H1 (cell line): ENCODE data around the gene MBP. TPM values are rescaled to one million over a fixed set of nuclear protein-coding genes. Genes with fewer than 3 reads are reported as not detected.

Experiments used
- CTCF ChIA-PET: fragments of 300-600 bp; sonication (Branson Sonifier 250); formaldehyde crosslinking; loops from one replicate; lab custom pipeline; 2021; ENCODE audit not compliant: partially characterized antibody; lab: Charles Lee
- POLR2A ChIA-PET: fragments of 300-600 bp; sonication (Branson Sonifier 250); formaldehyde crosslinking; loops from one replicate; lab custom pipeline; 2021; ENCODE audit warnings: inconsistent platforms; ENCODE audit not compliant: partially characterized antibody; lab: Charles Lee
- DNase-seq, 2 experiments: peaks; one replicate each; pipeline versions ENCODE4 v3.0.0 to v3.0.0-alpha.2; 2010 to 2022; ENCODE audit warnings: low spot score in 2 of 2, low read depth in 1 of 2, mixed read lengths in 1 of 2
- FAIRE-seq: peaks from 2 replicates; lab custom pipeline; 2011; peaks lifted over from hg19 to GRCh38; lab: Jason Lieb, UNC
- H2AFZ ChIP-seq: 2 replicates; pipeline ENCODE4 v1.8.1; 2012; ENCODE audit warnings: low read length, inconsistent platforms
- H2AK5ac ChIP-seq: 2 replicates; pipeline ENCODE4 v1.6.1; 2013; ENCODE audit warnings: low read depth, low read length
- H2BK120ac ChIP-seq: replicated peaks from 2 replicates; pipeline ENCODE3; 2013; ENCODE audit warnings: low read depth, low read length, inconsistent platforms
- H2BK12ac ChIP-seq: 2 replicates; pipeline ENCODE4 v1.6.1; 2013; ENCODE audit warnings: low read depth, low read length
- H2BK15ac ChIP-seq: 2 replicates; pipeline ENCODE4 v1.6.1; 2013; ENCODE audit warnings: low read length
- H2BK20ac ChIP-seq: 2 replicates; pipeline ENCODE4 v1.6.1; 2013; ENCODE audit warnings: low read length
- H2BK5ac ChIP-seq: 2 replicates; pipeline ENCODE4 v1.6.1; 2013; ENCODE audit warnings: low read depth, low read length
- H3K14ac ChIP-seq: 2 replicates; pipeline ENCODE4 v1.6.1; 2013; ENCODE audit warnings: inconsistent platforms; ENCODE audit not compliant: insufficient read length
- H3K18ac ChIP-seq: 2 replicates; pipeline ENCODE4 v1.6.1; 2013; ENCODE audit warnings: low read length; ENCODE audit errors: extremely low read depth
- H3K23ac ChIP-seq: 2 replicates; pipeline ENCODE4 v1.6.1; 2013; ENCODE audit warnings: inconsistent platforms; ENCODE audit not compliant: insufficient read length
- H3K23me2 ChIP-seq: 2 replicates; pipeline ENCODE4 v1.6.1; 2013; ENCODE audit warnings: low read depth, low read length
- H3K27ac ChIP-seq: 2 replicates; pipeline ENCODE4 v1.6.1; 2011; ENCODE audit warnings: low read depth, low read length, inconsistent platforms
- H3K27me3 ChIP-seq, 4 experiments: replicated peaks in 1 of 4; 1 replicate in 1 of 4; 2 replicates in 3 of 4; pipeline versions ENCODE4 v1.6.1 to v1.8.1; 2011 to 2013; ENCODE audit warnings: low read length in 3 of 4, mild to moderate bottlenecking in 3 of 4, inconsistent platforms in 2 of 4, mixed read lengths in 2 of 4, moderate library complexity in 1 of 4; ENCODE audit not compliant: control insufficient read depth in 3 of 4, insufficient read depth in 3 of 4; ENCODE audit errors: extremely low read depth in 1 of 4
- H3K36me3 ChIP-seq, 4 experiments: 2 replicates each; pipeline versions ENCODE4 v1.6.1 to v1.8.1; 2011 to 2013; ENCODE audit warnings: mild to moderate bottlenecking in 4 of 4, low read length in 3 of 4, moderate library complexity in 2 of 4, control low read depth in 1 of 4, inconsistent platforms in 1 of 4; ENCODE audit not compliant: insufficient read depth in 4 of 4, control insufficient read depth in 2 of 4
- H3K4ac ChIP-seq: replicated peaks from 2 replicates; pipeline ENCODE3; 2013; ENCODE audit warnings: low read length, low read depth, mixed read lengths, inconsistent platforms; ENCODE audit not compliant: insufficient read length
- H3K4me1 ChIP-seq, 4 experiments: replicated peaks in 1 of 4; 1 replicate in 1 of 4; 2 replicates in 3 of 4; pipeline versions ENCODE4 v1.6.1 to v1.8.1; 2011 to 2013; ENCODE audit warnings: low read length in 3 of 4, inconsistent platforms in 2 of 4, mixed read lengths in 1 of 4; ENCODE audit not compliant: insufficient read depth in 4 of 4, control insufficient read depth in 3 of 4
- H3K4me2 ChIP-seq, 2 experiments: 2 replicates each; pipeline versions ENCODE4 v1.6.1 to v1.8.1; 2011 to 2013; ENCODE audit warnings: low read depth in 2 of 2, low read length in 2 of 2, control low read depth in 1 of 2, inconsistent platforms in 1 of 2, mild to moderate bottlenecking in 1 of 2; ENCODE audit not compliant: insufficient read depth in 1 of 2
- H3K4me3 ChIP-seq, 4 experiments: fragments of 200-600, 300-600 bp in 1 of 4; sonication (generic), shearing (Covaris generic), sonication (Bioruptor Twin) in 1 of 4; 2 replicates each; pipeline versions ENCODE4 v1.5.1 to v1.8.1; 2011 to 2016; ENCODE audit warnings: low read length in 4 of 4, low read depth in 3 of 4, control low read depth in 2 of 4, inconsistent platforms in 2 of 4, mild to moderate bottlenecking in 2 of 4, mixed read lengths in 1 of 4, moderate library complexity in 1 of 4; ENCODE audit not compliant: insufficient read depth in 2 of 4; ENCODE audit errors: extremely low read depth in 1 of 4
- H3K56ac ChIP-seq: replicated peaks from 2 replicates; pipeline ENCODE3; 2013; ENCODE audit warnings: low read depth, mild to moderate bottlenecking, mixed read lengths, low read length, inconsistent platforms; ENCODE audit not compliant: insufficient read length
- H3K79me1 ChIP-seq: 2 replicates; pipeline ENCODE4 v1.6.1; 2013; ENCODE audit warnings: low read depth, low read length, control low read depth
- H3K79me2 ChIP-seq, 2 experiments: 2 replicates each; pipeline versions ENCODE4 v1.6.1 to v1.8.1; 2012 to 2013; ENCODE audit warnings: low read length in 2 of 2, mild to moderate bottlenecking in 2 of 2, inconsistent platforms in 1 of 2; ENCODE audit not compliant: insufficient read depth in 2 of 2, control insufficient read depth in 1 of 2
- H3K9ac ChIP-seq, 4 experiments: replicated peaks in 1 of 4; 1 replicate in 1 of 4; 2 replicates in 3 of 4; pipeline versions ENCODE4 v1.6.1 to v1.8.1; 2011 to 2013; ENCODE audit warnings: low read depth in 3 of 4, low read length in 3 of 4, control low read depth in 2 of 4, mild to moderate bottlenecking in 2 of 4, moderate library complexity in 2 of 4, inconsistent platforms in 1 of 4; ENCODE audit errors: extremely low read depth in 1 of 4
- H3K9me3 ChIP-seq, 2 experiments: 2 replicates each; pipeline versions ENCODE4 v1.6.1 to v1.8.1; 2012 to 2013; ENCODE audit warnings: mild to moderate bottlenecking in 2 of 2, moderate library complexity in 2 of 2, control low read depth in 1 of 2, inconsistent platforms in 1 of 2, low read depth in 1 of 2, low read length in 1 of 2, mixed read lengths in 1 of 2; ENCODE audit not compliant: insufficient read depth in 2 of 2
- H4K20me1 ChIP-seq, 2 experiments: replicated peaks in 1 of 2; 2 replicates each; pipeline versions ENCODE3 to v1.8.1; 2011 to 2013; ENCODE audit warnings: inconsistent platforms in 2 of 2, low read length in 2 of 2, mild to moderate bottlenecking in 1 of 2; ENCODE audit not compliant: insufficient read depth in 2 of 2, control insufficient read depth in 1 of 2
- H4K5ac ChIP-seq: 2 replicates; pipeline ENCODE4 v1.6.1; 2013; ENCODE audit warnings: low read length, low read depth, mixed read lengths, inconsistent platforms; ENCODE audit not compliant: insufficient read length
- H4K8ac ChIP-seq: 2 replicates; pipeline ENCODE4 v1.8.0; 2013; ENCODE audit warnings: mild to moderate bottlenecking, moderate library complexity, low read length, inconsistent platforms; ENCODE audit not compliant: insufficient read depth; ENCODE audit errors: extremely low read depth
- H4K91ac ChIP-seq: replicated peaks from 2 replicates; pipeline ENCODE3; 2013; ENCODE audit warnings: low read length, mixed read lengths, inconsistent platforms; ENCODE audit not compliant: insufficient read length
- GABPA ChIP-seq: IDR thresholded peaks from 2 replicates; pipeline ENCODE4 v1.6.1; 2011; ENCODE audit warnings: mild to moderate bottlenecking, low read length, moderate library complexity, borderline replicate concordance; ENCODE audit not compliant: insufficient read depth
- JUN ChIP-seq: IDR thresholded peaks from 2 replicates; pipeline ENCODE4 v1.6.1; 2011; ENCODE audit warnings: low read depth, mild to moderate bottlenecking, improper control_type of control experiment, low read length
- MAFK ChIP-seq: IDR thresholded peaks from 2 replicates; pipeline ENCODE4 v1.6.1; 2012; ENCODE audit warnings: low read depth, mild to moderate bottlenecking, improper control_type of control experiment, low read length
- NRF1 ChIP-seq: IDR thresholded peaks from 2 replicates; pipeline ENCODE4 v1.6.1; 2011; ENCODE audit warnings: mild to moderate bottlenecking, low read depth, low read length, improper control_type of control experiment
- PHF8 ChIP-seq: fragments of 200-600 bp; sonication (generic); conservative IDR thresholded peaks from 2 replicates; pipeline ENCODE4 v1.7.1; 2012; ENCODE audit warnings: low read depth, mild to moderate bottlenecking, inconsistent platforms, low read length, moderate library complexity
- TBP ChIP-seq: IDR thresholded peaks from 2 replicates; pipeline ENCODE4 v1.6.1; 2011; ENCODE audit warnings: low read depth, low read length, improper control_type of control experiment
- WGBS, 2 experiments: shearing (Covaris generic) in 1 of 2; methylation state at CpG; one replicate each; pipeline versions ENCODE4 v1.1.6 to v1.1.7; 2013 to 2015; ENCODE audit warnings: low lambda C conversion rate in 2 of 2, mixed read lengths in 2 of 2, inconsistent platforms in 1 of 2, low coverage in 1 of 2, missing lambda C conversion rate in 1 of 2; ENCODE audit not compliant: insufficient replicate concordance in 2 of 2, insufficient coverage in 1 of 2, insufficient read length in 1 of 2; ENCODE audit errors: extremely low coverage in 1 of 2, missing lambda C conversion rate in 1 of 2; 5-methylcytosine and 5-hydroxymethylcytosine counted together
- polyA plus RNA-seq, 7 experiments: library from polyadenylated mRNA; depleted of rRNA in 3 of 7; stranded (reverse) in 5 of 7; unstranded in 2 of 7; fragments of >200 nt in 5 of 7; fragments of 200-250 nt in 2 of 7; gene quantifications; 1 replicate in 5 of 7; 2 replicates in 1 of 7; 4 replicates in 1 of 7; pipeline versions ENCODE4 v1.2.1 to v1.2.3, GENCODE V29; 2011 to 2013; ENCODE audit warnings: missing spikeins in 2 of 7, mixed read lengths in 2 of 7
- total RNA-seq: library from RNA; stranded (reverse); fragmentation: NEBNext Ultra II Directional; extraction: Animal tissue kit (Norgen Biotek cat#: 25700); gene quantifications from 2 replicates; pipeline ENCODE4 v1.2.1, GENCODE V29; 2021

The MBP gene
- total and polyA plus RNA-seq, 2 of the 8 experiments (the other 6 are each of a cell fraction or from before 2014, with no cell fraction given) = 7.7 to 19.2 TPM

DNA sequence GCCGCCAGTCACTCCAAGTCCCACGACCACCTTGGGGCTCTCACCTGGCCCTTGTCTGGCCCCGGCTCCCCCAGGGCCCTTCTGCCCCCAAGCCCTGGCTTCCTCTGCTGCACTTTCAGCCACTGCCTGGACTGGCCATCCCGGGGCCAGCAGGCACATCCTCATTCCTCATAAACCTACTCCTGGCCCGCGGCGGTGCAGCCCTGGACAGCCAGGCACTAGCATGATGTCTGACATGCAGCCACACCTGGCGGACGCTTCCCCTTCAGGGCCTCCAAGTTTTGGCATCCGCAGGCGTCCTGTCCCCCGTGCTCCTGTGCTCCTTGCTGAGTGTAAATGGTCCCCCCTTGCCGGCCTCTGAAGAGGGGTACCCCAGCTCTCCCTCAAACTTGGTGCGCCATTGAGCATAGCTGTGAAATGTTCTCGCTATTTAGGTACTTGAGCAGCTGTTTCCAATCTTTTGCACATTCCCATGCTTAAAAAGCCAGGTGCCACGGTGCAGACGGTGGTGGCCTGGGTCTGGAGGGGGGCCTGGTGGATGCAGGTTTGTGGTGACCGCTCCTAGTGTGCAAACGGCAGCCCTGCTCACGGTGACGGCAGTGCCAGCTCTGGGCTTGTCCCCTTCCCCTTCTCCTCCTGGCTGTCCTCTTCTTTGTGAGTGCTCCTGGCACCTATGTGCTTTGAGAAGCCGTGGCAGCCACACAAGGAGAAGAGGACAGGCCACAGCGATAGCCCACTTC lies 123.8 kb downstream of the MBP start:
- CTCF ChIA-PET = interaction anchor here (0.8 to 7.5 kb wide), 9 partner anchors 9 to 203 kb away, joined by 3 to 33 read pairs (median 3); no protein-coding TSS in a partner anchor
- DNase-seq (no peak), FAIRE-seq (no peak)
- H3K9me3 ChIP-seq = no peaks in the 10 kb centered on the region
- H3K23ac ChIP-seq = no peak overlapping the region
- no peaks in the 10 kb centered on the region for H3K79me2 ChIP-seq
- H2AFZ ChIP-seq = no peak overlapping the region
- no peak overlapping the region for H3K56ac ChIP-seq
- POLR2A ChIA-PET = no interaction called here
- peaks cover 1 to 15% (median 8%) of the 10 kb centered on the region in 4 experiments; a peak in 5 of 7 replicates for H3K4me1 ChIP-seq
- H4K20me1 ChIP-seq = no peaks in the 10 kb centered on the region
- no peak overlapping the region for H4K91ac ChIP-seq
- H2AK5ac ChIP-seq = no peak overlapping the region
- no peak overlapping the region for H3K4ac ChIP-seq
- no peaks in the 10 kb centered on the region; a peak in 1 of 7 replicates for H3K27me3 ChIP-seq
- no peaks in the 10 kb centered on the region for H3K36me3 ChIP-seq
- no peak overlapping the region for H2BK5ac ChIP-seq
- 0 out of 2 replicates have a peak overlapping the region, but pooled peaks have one; percentile 46 for H2BK15ac ChIP-seq
- H2BK20ac ChIP-seq = no peak overlapping the region
- H3K4me3 ChIP-seq = no peak overlapping the region
- no peak for TF ChIP-seq NRF1
- no peak for TF ChIP-seq TBP
- TF ChIP-seq JUN = no peak
- TF ChIP-seq MAFK = no peak
- TF ChIP-seq GABPA = no peak
- no peak for TF ChIP-seq PHF8
- H3K23me2 ChIP-seq = no peaks in the 10 kb centered on the region
- H3K27ac ChIP-seq = no peak overlapping the region
- H3K9ac ChIP-seq = no peak overlapping the region
- 93% methylated on average over 19 of the region's 23 CpGs; no CpG with 5 or more reads in 1 of the 2 experiments for WGBS, 2 experiments
- H4K8ac ChIP-seq = peak overlapping the region; percentile 20
- H2BK120ac ChIP-seq = no peak overlapping the region
- H3K4me2 ChIP-seq = no peak overlapping the region
- no peak overlapping the region; the same call in 1 of the 2 replicates for H2BK12ac ChIP-seq
- no peak overlapping the region for H4K5ac ChIP-seq
- no peak overlapping the region for H3K18ac ChIP-seq
- no peak overlapping the region for H3K14ac ChIP-seq
- no peaks in the 10 kb centered on the region for H3K79me1 ChIP-seq
